GM23338 (cell line): ENCODE measurements around the gene MYT1. TPM values are rescaled to one million over a fixed set of nuclear protein-coding genes. Genes with fewer than 3 reads are reported as not detected.

Experiments
- ATAC-seq: fragments of 200-7000 bp; cut with Tn5 transposase; 3 replicates; pipeline ENCODE4 v1.9.1; 2020
- DNase-seq: peaks from one replicate; pipeline ENCODE4 v3.0.0-alpha.2; 2015; ENCODE audit warnings: low spot score
- H2AFZ ChIP-seq: fragments of 200-600 bp; sonication (generic); 2 replicates; pipeline ENCODE4 v1.8.0; 2016; ENCODE audit warnings: antibody characterized with exemption, mild to moderate bottlenecking, moderate library complexity
- H3F3A ChIP-seq: fragments of 200-600 bp; sonication (generic); replicated peaks from 2 replicates; pipeline ENCODE4 v1.8.0; 2017; ENCODE audit warnings: antibody characterized with exemption, mixed run types, low read depth
- H3K27ac ChIP-seq: fragments of 200-600 bp; sonication (generic); 2 replicates; pipeline ENCODE4 v1.6.1; 2016; ENCODE audit warnings: low read depth
- H3K27me3 ChIP-seq: fragments of 200-600 bp; sonication (generic); 2 replicates; pipeline ENCODE4 v1.8.0; 2016; ENCODE audit warnings: mild to moderate bottlenecking, mixed run types, moderate library complexity; ENCODE audit not compliant: insufficient read depth
- H3K36me3 ChIP-seq: fragments of 200-600 bp; sonication (generic); 2 replicates; pipeline ENCODE4 v1.8.0; 2016; ENCODE audit warnings: mild to moderate bottlenecking; ENCODE audit not compliant: insufficient read depth
- H3K4me1 ChIP-seq: fragments of 200-600 bp; sonication (generic); 2 replicates; pipeline ENCODE4 v1.8.0; 2016; ENCODE audit warnings: mild to moderate bottlenecking, moderate library complexity; ENCODE audit not compliant: insufficient read depth
- H3K4me2 ChIP-seq: fragments of 200-600 bp; sonication (generic); 2 replicates; pipeline ENCODE4 v1.7.1; 2017; ENCODE audit warnings: mixed run types
- H3K4me3 ChIP-seq: fragments of 200-600 bp; sonication (generic); 2 replicates; pipeline ENCODE4 v1.6.1; 2016; ENCODE audit warnings: mixed run types
- H3K79me2 ChIP-seq: fragments of 200-600 bp; sonication (generic); replicated peaks from 2 replicates; pipeline ENCODE4 v1.8.0; 2017; ENCODE audit warnings: mild to moderate bottlenecking; ENCODE audit not compliant: insufficient read depth
- H3K9me2 ChIP-seq: fragments of 200-600 bp; sonication (generic); 2 replicates; pipeline ENCODE4 v1.8.0; 2017; ENCODE audit not compliant: insufficient read depth
- H4K20me1 ChIP-seq: fragments of 200-600 bp; sonication (generic); replicated peaks from 2 replicates; pipeline ENCODE4 v1.8.0; 2017; ENCODE audit warnings: mild to moderate bottlenecking; ENCODE audit not compliant: insufficient read depth
- H3K27ac Mint-ChIP-seq: 2 replicates; pipeline ENCODE4 v1.8.0; 2020; ENCODE audit warnings: inconsistent platforms, mild to moderate bottlenecking, moderate library complexity, mixed read lengths
- H3K27me3 Mint-ChIP-seq: 3 replicates; pipeline ENCODE4 v1.8.0; 2022; ENCODE audit warnings: low read depth, mild to moderate bottlenecking, moderate library complexity, mixed read lengths, inconsistent platforms; ENCODE audit not compliant: insufficient read depth, poor library complexity
- H3K36me3 Mint-ChIP-seq: 3 replicates; pipeline ENCODE4 v1.8.0; 2021; ENCODE audit warnings: low read depth, mild to moderate bottlenecking, inconsistent platforms, moderate library complexity, mixed read lengths
- H3K4me1 Mint-ChIP-seq: 3 replicates; pipeline ENCODE4 v1.8.0; 2020; ENCODE audit warnings: mild to moderate bottlenecking, inconsistent platforms, mixed read lengths
- H3K4me3 Mint-ChIP-seq: 3 replicates; pipeline ENCODE4 v1.8.0; 2021; ENCODE audit warnings: moderate library complexity, mild to moderate bottlenecking, inconsistent platforms, mixed read lengths
- H3K9me3 Mint-ChIP-seq: 3 replicates; pipeline ENCODE4 v1.8.0; 2020; ENCODE audit warnings: moderate library complexity, mild to moderate bottlenecking, inconsistent platforms, mixed read lengths
- CREB1 ChIP-seq: fragments of 250-450 bp; sonication (Bioruptor Pico); IDR thresholded peaks from 2 replicates; pipeline ENCODE4 v1.5.0; 2020; ENCODE audit warnings: low read depth, mild to moderate bottlenecking, moderate library complexity
- ETS1 ChIP-seq: IDR thresholded peaks from 2 replicates; pipeline ENCODE4 v1.6.1; 2016; ENCODE audit warnings: antibody characterized with exemption
- EZH2 ChIP-seq: fragments of 200-600 bp; sonication (generic); IDR thresholded peaks from one replicate; pipeline ENCODE4 v1.8.0; 2017; ENCODE audit warnings: antibody characterized with exemption, mild to moderate bottlenecking, low read depth; ENCODE audit not compliant: unreplicated experiment
- EZH2phosphoT487 ChIP-seq: fragments of 200-600 bp; sonication (generic); IDR thresholded peaks from one replicate; pipeline ENCODE4 v1.8.1; 2018; ENCODE audit warnings: antibody characterized with exemption; ENCODE audit not compliant: unreplicated experiment
- JUNB ChIP-seq: IDR thresholded peaks from one replicate; pipeline ENCODE4 v1.6.1; 2016; ENCODE audit warnings: antibody characterized with exemption; ENCODE audit not compliant: unreplicated experiment
- NANOG ChIP-seq: IDR thresholded peaks from 2 replicates; pipeline ENCODE4 v1.6.1; 2016; ENCODE audit warnings: antibody characterized with exemption, borderline replicate concordance
- POLR2AphosphoS5 ChIP-seq: IDR thresholded peaks from 2 replicates; pipeline ENCODE4 v1.6.1; 2016; ENCODE audit warnings: antibody characterized with exemption, low read depth
- REST ChIP-seq: IDR thresholded peaks from one replicate; pipeline ENCODE4 v1.6.1; 2018; ENCODE audit warnings: antibody characterized with exemption; ENCODE audit not compliant: unreplicated experiment
- STAT1 ChIP-seq: IDR thresholded peaks from one replicate; pipeline ENCODE4 v1.6.1; 2016; ENCODE audit warnings: antibody characterized with exemption; ENCODE audit not compliant: unreplicated experiment
- ZNF114 ChIP-seq: fragments of 250-450 bp; sonication (Bioruptor Pico); IDR thresholded peaks from 2 replicates; pipeline ENCODE4 v1.5.0; 2020; ENCODE audit warnings: mild to moderate bottlenecking, moderate library complexity
- ZNF331 ChIP-seq: fragments of 250-450 bp; sonication (Bioruptor Pico); IDR thresholded peaks from 2 replicates; pipeline ENCODE4 v1.5.0; 2020; ENCODE audit warnings: low read depth, mild to moderate bottlenecking, moderate library complexity
- ZNF462 ChIP-seq: fragments of 250-450 bp; sonication (Bioruptor Pico); IDR thresholded peaks from 2 replicates; pipeline ENCODE4 v1.5.0; 2020; ENCODE audit warnings: mild to moderate bottlenecking, moderate library complexity
- polyA plus RNA-seq: library from polyadenylated mRNA; unstranded; fragments of >200 nt; fragmentation: Nextera tagmentation; extraction: Ambion mirVana; gene quantifications from 2 replicates; pipeline ENCODE4 v1.2.1, GENCODE V29; 2016
- total RNA-seq: library from RNA; depleted of rRNA; stranded (reverse); fragments of >200 nt; shearing (Covaris generic); gene quantifications from 2 replicates; pipeline ENCODE4 v1.2.3, GENCODE V29; 2014
- TF ChIP-seq, protein P1 (sequence below), 2 experiments: fragments of 200-600 bp in 1 of 2; sonication (generic) in 1 of 2; conservative IDR thresholded peaks; 2 replicates each; pipeline versions ENCODE4 v1.5.1 to v1.6.1; 2016 to 2017; ENCODE audit warnings: antibody characterized with exemption in 2 of 2, low read depth in 2 of 2, mild to moderate bottlenecking in 2 of 2, moderate library complexity in 1 of 2

MYT1 gene
- total and polyA plus RNA-seq, 2 experiments from 2014 or later = 0.83 to 1.6 TPM

DNA sequence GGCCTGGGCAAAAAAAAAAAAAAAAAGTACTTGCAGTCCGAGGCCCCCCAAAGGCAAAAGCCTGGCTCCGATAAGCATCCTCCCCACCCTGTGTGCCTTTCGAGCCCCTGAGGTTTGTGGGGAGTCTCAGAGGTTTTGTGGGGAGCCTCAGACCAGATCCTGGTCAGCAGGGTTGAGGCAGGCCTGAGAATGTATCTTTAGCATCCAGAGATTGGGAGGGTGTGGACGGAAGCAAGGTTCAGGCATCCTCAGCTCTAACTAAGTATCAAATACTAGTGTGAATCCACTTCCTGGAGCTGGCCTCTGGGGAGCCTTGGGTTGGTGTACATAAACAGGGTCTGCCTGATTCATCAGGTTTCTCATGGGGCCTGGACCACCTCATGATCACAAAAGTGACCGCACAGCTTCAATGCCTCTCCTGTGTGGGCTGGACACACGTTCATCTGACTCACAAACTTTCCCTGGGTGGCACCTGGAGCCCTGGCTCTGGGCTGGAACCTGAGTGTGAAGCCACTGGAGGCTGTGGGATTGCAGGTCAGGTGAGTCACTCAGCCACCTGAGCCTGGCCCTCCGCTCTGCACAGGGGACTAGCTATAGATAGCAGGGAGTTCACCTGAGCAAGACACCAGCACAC is 115.7 kb downstream of the MYT1 start:
- Mint-ChIP-seq H3K36me3 (peaks cover 30% of the 10 kb centered on the region), H3K27me3 (peaks cover 12% of the 10 kb centered on the region), H3K4me3 (no peak overlapping the region), H3K27ac (no peak overlapping the region), H3K4me1 (no peaks in the 10 kb centered on the region), H3K9me3 (peaks cover 50% of the 10 kb centered on the region)
- Histone ChIP-seq H3K4me3 (no peak overlapping the region), H3K4me1 (no peaks in the 10 kb centered on the region), H3K9me2 (no peaks in the 10 kb centered on the region), H2AFZ (no peak overlapping the region), H3K27ac (no peak overlapping the region), H3K36me3 (peaks cover 7% of the 10 kb centered on the region), H3K79me2 (no peaks in the 10 kb centered on the region), H3K27me3 (no peaks in the 10 kb centered on the region), H3F3A (peaks cover 7% of the 10 kb centered on the region; the same call in 1 of the 2 replicates), H4K20me1 (no peaks in the 10 kb centered on the region), H3K4me2 (no peak overlapping the region)
- ATAC-seq (no peak), DNase-seq (no peak)
- no peak for TF ChIP-seq REST
- no peak for TF ChIP-seq EZH2phosphoT487
- no peak for TF ChIP-seq ZNF114 (CRISPR knock-in tag)
- TF ChIP-seq NANOG = no peak
- TF ChIP-seq POLR2AphosphoS5 = no peak
- TF ChIP-seq CREB1 (CRISPR knock-in tag) = no peak
- TF ChIP-seq STAT1 = no peak
- TF ChIP-seq, protein P1, sequence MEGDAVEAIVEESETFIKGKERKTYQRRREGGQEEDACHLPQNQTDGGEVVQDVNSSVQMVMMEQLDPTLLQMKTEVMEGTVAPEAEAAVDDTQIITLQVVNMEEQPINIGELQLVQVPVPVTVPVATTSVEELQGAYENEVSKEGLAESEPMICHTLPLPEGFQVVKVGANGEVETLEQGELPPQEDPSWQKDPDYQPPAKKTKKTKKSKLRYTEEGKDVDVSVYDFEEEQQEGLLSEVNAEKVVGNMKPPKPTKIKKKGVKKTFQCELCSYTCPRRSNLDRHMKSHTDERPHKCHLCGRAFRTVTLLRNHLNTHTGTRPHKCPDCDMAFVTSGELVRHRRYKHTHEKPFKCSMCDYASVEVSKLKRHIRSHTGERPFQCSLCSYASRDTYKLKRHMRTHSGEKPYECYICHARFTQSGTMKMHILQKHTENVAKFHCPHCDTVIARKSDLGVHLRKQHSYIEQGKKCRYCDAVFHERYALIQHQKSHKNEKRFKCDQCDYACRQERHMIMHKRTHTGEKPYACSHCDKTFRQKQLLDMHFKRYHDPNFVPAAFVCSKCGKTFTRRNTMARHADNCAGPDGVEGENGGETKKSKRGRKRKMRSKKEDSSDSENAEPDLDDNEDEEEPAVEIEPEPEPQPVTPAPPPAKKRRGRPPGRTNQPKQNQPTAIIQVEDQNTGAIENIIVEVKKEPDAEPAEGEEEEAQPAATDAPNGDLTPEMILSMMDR (conservative IDR thresholded peaks at IDR 0.05; ENCODE audit: low read depth in 2 of 2) = no peak
- no peak for TF ChIP-seq ZNF462 (CRISPR knock-in tag)
- TF ChIP-seq ETS1 = no peak
- no peak for TF ChIP-seq JUNB
- TF ChIP-seq ZNF331 (CRISPR knock-in tag) = no peak
- TF ChIP-seq EZH2 = no peak
